Muscle of back (tissue), 11 donors: ENCODE results near the gene BCL6B. TPM values are rescaled to one million over a fixed set of nuclear protein-coding genes. Genes with fewer than 3 reads are reported as not detected.

Experiments
- DNase-seq, 3 donors: peaks; one replicate each; pipeline versions ENCODE4 v3.0.0 to v3.0.0-alpha.2; 2013
- polyA plus RNA-seq, 10 donors: library from polyadenylated mRNA; unstranded; fragments of 120-200 nt; gene quantifications; one replicate each; pipeline ENCODE4 v1.2.1, GENCODE V29; 2013; ENCODE audit not compliant: insufficient read length in 10 of 10

The BCL6B gene
- polyA plus RNA-seq, 10 donors = 15.5 to 25.4 (median 19.1) TPM

- DNase-seq = no peak
Measured at GRCh38 chr17:7005716-7006115, 17.1 kb upstream of the BCL6B start.

GRCh38 chr17:7007143-7007542 lies 15.7 kb upstream of the BCL6B start:
- no peak for DNase-seq

GRCh38 chr17:7010523-7010922 lies 12.3 kb upstream of the BCL6B start:
- DNase-seq = no peak

- DNase-seq = no peak
Measured at GRCh38 chr17:7011415-7011814, 11.4 kb upstream of the BCL6B start.

- no peak for DNase-seq
Measured at GRCh38 chr17:7011942-7012254, 11.0 kb upstream of the BCL6B start.

GRCh38 chr17:7014261-7014994 lies 8.4 kb upstream of the BCL6B start:
- peak; percentile 96 to 99 (median 97) for DNase-seq

GRCh38 chr17:7014995-7015958 lies 7.6 kb upstream of the BCL6B start:
- DNase-seq = peak in 1 of 3 donors; percentile 30

- no peak for DNase-seq
Measured at GRCh38 chr17:7016418-7016817, 6.4 kb upstream of the BCL6B start.

GRCh38 chr17:7016886-7017826 lies 5.7 kb upstream of the BCL6B start:
- DNase-seq = no peak

GRCh38 chr17:7017827-7018200 lies 5.0 kb upstream of the BCL6B start:
- DNase-seq = no peak

GRCh38 chr17:7018331-7018964 lies 4.4 kb upstream of the BCL6B start:
- DNase-seq = no peak

- DNase-seq = no peak
Measured at GRCh38 chr17:7019367-7019766, 3.5 kb upstream of the BCL6B start.

GRCh38 chr17:7019839-7020519 lies 2.9 kb upstream of the BCL6B start:
- peak; percentile 62 to 91 (median 83) for DNase-seq

- no peak for DNase-seq
Measured at GRCh38 chr17:7020894-7021664, 1.8 kb upstream of the BCL6B start.

- DNase-seq = peak; percentile 57 to 91 (median 79)
Measured at GRCh38 chr17:7021993-7022778, 664 bp upstream of the BCL6B start.

- peak; percentile 71 to 86 (median 80) for DNase-seq
Measured at GRCh38 chr17:7023576-7024401, 939 bp downstream of the BCL6B start.

GRCh38 chr17:7024402-7024785 lies 1.5 kb downstream of the BCL6B start:
- no peak for DNase-seq

GRCh38 chr17:7025245-7025644 lies 2.4 kb downstream of the BCL6B start:
- DNase-seq = no peak
